ENCODE measurements around the gene NUP93. TPM values are rescaled to one million over a fixed set of nuclear protein-coding genes. Genes with fewer than 3 reads are reported as not detected.

The NUP93 gene
- total RNA-seq, 1 experiment from 2014 or later = 74.7 TPM

DNA sequence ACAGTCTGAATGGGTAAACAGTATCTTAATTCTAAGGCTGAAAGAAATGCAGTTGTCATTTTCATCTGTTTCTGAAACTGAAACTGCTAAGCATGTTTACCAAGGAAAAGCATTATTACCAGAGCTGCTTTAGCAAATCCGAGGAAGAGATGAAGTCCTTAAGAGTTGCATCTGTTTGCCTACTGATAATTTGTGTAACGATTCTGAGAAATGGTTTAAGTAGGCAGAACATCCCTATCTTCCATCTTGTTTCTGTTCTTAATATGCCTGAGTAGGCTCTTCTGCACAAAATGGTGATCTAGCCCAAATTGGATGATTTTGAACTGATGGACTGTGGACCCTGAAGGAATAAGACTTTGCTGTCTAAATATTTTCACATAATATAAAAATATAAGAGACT, 34.9 kb downstream of the NUP93 start:
- CTCF ChIA-PET = no interaction called here

DNA sequence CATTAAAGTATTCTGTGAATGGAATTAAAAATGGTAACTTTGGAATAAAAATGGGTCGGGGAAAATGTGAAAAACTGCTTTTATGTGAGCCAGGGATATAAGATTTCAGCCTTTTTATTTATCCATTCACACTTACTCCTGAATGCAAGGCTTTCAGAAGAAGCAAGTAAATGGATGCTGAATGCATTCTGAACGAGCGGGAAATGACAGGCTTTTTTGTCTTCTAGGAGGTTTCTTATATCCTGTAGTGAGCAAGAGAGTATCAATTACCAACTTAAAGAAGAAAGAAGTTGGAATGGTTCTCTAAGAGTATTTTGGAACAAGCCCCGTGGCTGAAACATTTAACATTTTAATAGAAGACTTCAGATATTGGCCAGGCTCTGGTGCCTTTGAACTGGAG, 36.0 kb downstream of the NUP93 start:
- ChIA-PET POLR2A (ENCODE audit: unreplicated experiment) (no interaction called here), CTCF (no interaction called here)
- H3K9me2 ChIP-seq (ENCODE audit: insufficient read depth) = no peaks in the 10 kb centered on the region
- BruUV-seq (replicated peaks) = no TSS peak
- H3K4me1 ChIP-seq (replicated peaks; ENCODE audit: insufficient read depth) = no peaks in the 10 kb centered on the region
- H3K27me3 ChIP-seq (ENCODE audit: insufficient read depth, low read depth) = no peaks in the 10 kb centered on the region
- no peaks in the 10 kb centered on the region for H3F3A ChIP-seq (ENCODE audit: insufficient read depth, low read depth)
- H3K9me3 ChIP-seq (ENCODE audit: insufficient read depth, low read depth) = no peaks in the 10 kb centered on the region
- no peak overlapping the region for H3K27ac ChIP-seq
- H4K20me1 ChIP-seq (ENCODE audit: insufficient read depth) = no peaks in the 10 kb centered on the region; the same call in 1 of the 2 replicates
- DNase-seq = no peak
- H2AFZ ChIP-seq = no peak overlapping the region
- no peak overlapping the region for H3K4me3 ChIP-seq
- intact Hi-C loops (cut with micrococcal nuclease; ENCODE audit: unreplicated experiment) = no loop called here
- H3K4me2 ChIP-seq = no peak overlapping the region
- H3K36me3 ChIP-seq (ENCODE audit: low read depth) = 0 out of 2 replicates have a peak, but pooled peaks cover 8% of the 10 kb centered on the region
- peaks cover 6% of the 10 kb centered on the region; the same call in 1 of the 2 replicates for H3K79me2 ChIP-seq (ENCODE audit: low read depth)
- TF ChIP-seq EZH2 (IDR thresholded peaks at IDR 0.05; ENCODE audit: low read depth) = no peak
- TF ChIP-seq, protein P1, sequence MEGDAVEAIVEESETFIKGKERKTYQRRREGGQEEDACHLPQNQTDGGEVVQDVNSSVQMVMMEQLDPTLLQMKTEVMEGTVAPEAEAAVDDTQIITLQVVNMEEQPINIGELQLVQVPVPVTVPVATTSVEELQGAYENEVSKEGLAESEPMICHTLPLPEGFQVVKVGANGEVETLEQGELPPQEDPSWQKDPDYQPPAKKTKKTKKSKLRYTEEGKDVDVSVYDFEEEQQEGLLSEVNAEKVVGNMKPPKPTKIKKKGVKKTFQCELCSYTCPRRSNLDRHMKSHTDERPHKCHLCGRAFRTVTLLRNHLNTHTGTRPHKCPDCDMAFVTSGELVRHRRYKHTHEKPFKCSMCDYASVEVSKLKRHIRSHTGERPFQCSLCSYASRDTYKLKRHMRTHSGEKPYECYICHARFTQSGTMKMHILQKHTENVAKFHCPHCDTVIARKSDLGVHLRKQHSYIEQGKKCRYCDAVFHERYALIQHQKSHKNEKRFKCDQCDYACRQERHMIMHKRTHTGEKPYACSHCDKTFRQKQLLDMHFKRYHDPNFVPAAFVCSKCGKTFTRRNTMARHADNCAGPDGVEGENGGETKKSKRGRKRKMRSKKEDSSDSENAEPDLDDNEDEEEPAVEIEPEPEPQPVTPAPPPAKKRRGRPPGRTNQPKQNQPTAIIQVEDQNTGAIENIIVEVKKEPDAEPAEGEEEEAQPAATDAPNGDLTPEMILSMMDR (conservative IDR thresholded peaks at IDR 0.05) = no peak

More for the DNA sequence above, 34.9 kb downstream of the NUP93 start:
- Histone ChIP-seq H3K9me3 (ENCODE audit: insufficient read depth, low read depth) (no peaks in the 10 kb centered on the region), H3K27ac (no peak overlapping the region), H3F3A (ENCODE audit: insufficient read depth, low read depth) (no peaks in the 10 kb centered on the region), H3K4me3 (no peak overlapping the region), H3K9me2 (ENCODE audit: insufficient read depth) (no peaks in the 10 kb centered on the region), H3K27me3 (ENCODE audit: insufficient read depth, low read depth) (no peaks in the 10 kb centered on the region), H3K4me1 (replicated peaks; ENCODE audit: insufficient read depth) (no peaks in the 10 kb centered on the region), H3K79me2 (ENCODE audit: low read depth) (0 out of 2 replicates have a peak, but pooled peaks cover 3% of the 10 kb centered on the region), H2AFZ (no peak overlapping the region), H3K36me3 (ENCODE audit: low read depth) (peaks cover 13% of the 10 kb centered on the region), H4K20me1 (ENCODE audit: insufficient read depth) (no peaks in the 10 kb centered on the region; the same call in 1 of the 2 replicates), H3K4me2 (no peak overlapping the region)
- TF ChIP-seq, protein P1 (conservative IDR thresholded peaks at IDR 0.05) = no peak
- TF ChIP-seq EZH2 (IDR thresholded peaks at IDR 0.05; ENCODE audit: low read depth) = no peak
- POLR2A ChIA-PET (ENCODE audit: unreplicated experiment) = no interaction called here
- no TSS peak for BruUV-seq (replicated peaks)
- DNase-seq = no peak
- intact Hi-C loops (cut with micrococcal nuclease; ENCODE audit: unreplicated experiment) = no loop called here

DNA sequence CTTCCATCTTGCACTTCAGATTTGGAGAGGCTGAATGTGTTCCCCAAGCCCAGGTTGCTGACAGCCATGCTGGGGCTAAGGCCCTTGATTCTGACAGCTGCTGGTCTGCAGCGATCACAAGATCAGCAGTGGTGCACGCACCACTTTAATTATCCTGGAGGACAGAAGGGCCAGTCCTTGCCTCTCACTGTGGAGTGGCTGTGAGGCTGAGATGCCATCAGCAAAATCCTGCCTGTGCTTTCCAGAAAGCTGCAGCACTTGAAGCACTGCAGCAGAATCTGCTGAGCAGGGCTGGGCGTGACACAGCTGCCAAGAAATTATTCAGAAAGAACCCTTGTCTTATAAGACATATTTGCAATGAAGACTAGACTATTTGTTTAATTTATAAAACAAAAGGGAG, 37.1 kb downstream of the NUP93 start:
- Histone ChIP-seq H3K27ac (no peak overlapping the region), H3K36me3 (ENCODE audit: low read depth) (no peaks in the 10 kb centered on the region), H4K20me1 (ENCODE audit: insufficient read depth) (no peaks in the 10 kb centered on the region; the same call in 1 of the 2 replicates), H3K4me1 (replicated peaks; ENCODE audit: insufficient read depth) (no peaks in the 10 kb centered on the region), H3K4me2 (no peak overlapping the region), H3K27me3 (ENCODE audit: insufficient read depth, low read depth) (no peaks in the 10 kb centered on the region), H3K9me2 (ENCODE audit: insufficient read depth) (no peaks in the 10 kb centered on the region), H3K9me3 (ENCODE audit: insufficient read depth, low read depth) (no peaks in the 10 kb centered on the region), H3K4me3 (no peak overlapping the region), H3F3A (ENCODE audit: insufficient read depth, low read depth) (no peaks in the 10 kb centered on the region), H3K79me2 (ENCODE audit: low read depth) (peaks cover 10% of the 10 kb centered on the region; the same call in 1 of the 2 replicates), H2AFZ (no peak overlapping the region)
- POLR2A ChIA-PET (ENCODE audit: unreplicated experiment) = no interaction called here
- no peak for DNase-seq
- BruUV-seq (replicated peaks) = no TSS peak
- TF ChIP-seq EZH2 (IDR thresholded peaks at IDR 0.05; ENCODE audit: low read depth) = no peak
- TF ChIP-seq, protein P1 (conservative IDR thresholded peaks at IDR 0.05) = no peak
- intact Hi-C loops (cut with micrococcal nuclease; ENCODE audit: unreplicated experiment) = no loop called here
- CTCF ChIA-PET = no interaction called here
